Measurements from ENCODE around the gene POU4F3. TPM values are rescaled to one million over a fixed set of nuclear protein-coding genes. Genes with fewer than 3 reads are reported as not detected.

Gene POU4F3
- total and polyA plus RNA-seq, 2 of the 8 experiments (the other 6 are each of a cell fraction or from before 2014, with no cell fraction given), result 0.09 TPM; not detected in 1

- TF ChIP-seq, protein P1, sequence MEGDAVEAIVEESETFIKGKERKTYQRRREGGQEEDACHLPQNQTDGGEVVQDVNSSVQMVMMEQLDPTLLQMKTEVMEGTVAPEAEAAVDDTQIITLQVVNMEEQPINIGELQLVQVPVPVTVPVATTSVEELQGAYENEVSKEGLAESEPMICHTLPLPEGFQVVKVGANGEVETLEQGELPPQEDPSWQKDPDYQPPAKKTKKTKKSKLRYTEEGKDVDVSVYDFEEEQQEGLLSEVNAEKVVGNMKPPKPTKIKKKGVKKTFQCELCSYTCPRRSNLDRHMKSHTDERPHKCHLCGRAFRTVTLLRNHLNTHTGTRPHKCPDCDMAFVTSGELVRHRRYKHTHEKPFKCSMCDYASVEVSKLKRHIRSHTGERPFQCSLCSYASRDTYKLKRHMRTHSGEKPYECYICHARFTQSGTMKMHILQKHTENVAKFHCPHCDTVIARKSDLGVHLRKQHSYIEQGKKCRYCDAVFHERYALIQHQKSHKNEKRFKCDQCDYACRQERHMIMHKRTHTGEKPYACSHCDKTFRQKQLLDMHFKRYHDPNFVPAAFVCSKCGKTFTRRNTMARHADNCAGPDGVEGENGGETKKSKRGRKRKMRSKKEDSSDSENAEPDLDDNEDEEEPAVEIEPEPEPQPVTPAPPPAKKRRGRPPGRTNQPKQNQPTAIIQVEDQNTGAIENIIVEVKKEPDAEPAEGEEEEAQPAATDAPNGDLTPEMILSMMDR (IDR thresholded peaks at IDR 0.05; ENCODE audit: control extremely low read depth in 1 of 3, insufficient read depth in 1 of 3, low read depth in 1 of 3, low read length in 3 of 3), result no peak
- no peak for TF ChIP-seq BRCA1 (IDR thresholded peaks at IDR 0.05; ENCODE audit: low read depth, low read length)
- no peak for TF ChIP-seq SP1 (IDR thresholded peaks at IDR 0.05; ENCODE audit: low read depth, low read length)
These were observed 49.7 kb downstream of the POU4F3 start (continued) for GRCh38 chr5:146388386-146388785.

Data from H1 (cell line).